ENCODE measurements around the gene CPTP.

DNA sequence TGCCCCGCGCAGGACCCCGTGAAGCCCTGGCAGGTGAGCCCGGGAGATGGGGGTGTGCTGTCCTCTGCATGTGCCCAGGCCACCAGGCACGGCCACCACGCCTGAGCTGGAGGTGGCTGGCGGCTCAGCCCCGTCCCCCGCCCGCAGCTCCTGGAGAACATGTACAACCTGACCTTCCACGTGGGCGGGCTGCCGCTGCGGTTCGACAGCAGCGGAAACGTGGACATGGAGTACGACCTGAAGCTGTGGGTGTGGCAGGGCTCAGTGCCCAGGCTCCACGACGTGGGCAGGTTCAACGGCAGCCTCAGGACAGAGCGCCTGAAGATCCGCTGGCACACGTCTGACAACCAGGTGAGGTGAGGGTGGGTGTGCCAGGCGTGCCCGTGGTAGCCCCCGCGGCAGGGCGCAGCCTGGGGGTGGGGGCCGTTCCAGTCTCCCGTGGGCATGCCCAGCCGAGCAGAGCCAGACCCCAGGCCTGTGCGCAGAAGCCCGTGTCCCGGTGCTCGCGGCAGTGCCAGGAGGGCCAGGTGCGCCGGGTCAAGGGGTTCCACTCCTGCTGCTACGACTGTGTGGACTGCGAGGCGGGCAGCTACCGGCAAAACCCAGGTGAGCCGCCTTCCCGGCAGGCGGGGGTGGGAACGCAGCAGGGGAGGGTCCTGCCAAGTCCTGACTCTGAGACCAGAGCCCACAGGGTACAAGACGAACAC is 8.3 kb downstream of the CPTP start:
- TF ChIP-seq POLR2A (IDR thresholded peaks at IDR 0.05; ENCODE audit: low read depth, low read length) = peak; percentile 51
- TF ChIP-seq, protein P1, sequence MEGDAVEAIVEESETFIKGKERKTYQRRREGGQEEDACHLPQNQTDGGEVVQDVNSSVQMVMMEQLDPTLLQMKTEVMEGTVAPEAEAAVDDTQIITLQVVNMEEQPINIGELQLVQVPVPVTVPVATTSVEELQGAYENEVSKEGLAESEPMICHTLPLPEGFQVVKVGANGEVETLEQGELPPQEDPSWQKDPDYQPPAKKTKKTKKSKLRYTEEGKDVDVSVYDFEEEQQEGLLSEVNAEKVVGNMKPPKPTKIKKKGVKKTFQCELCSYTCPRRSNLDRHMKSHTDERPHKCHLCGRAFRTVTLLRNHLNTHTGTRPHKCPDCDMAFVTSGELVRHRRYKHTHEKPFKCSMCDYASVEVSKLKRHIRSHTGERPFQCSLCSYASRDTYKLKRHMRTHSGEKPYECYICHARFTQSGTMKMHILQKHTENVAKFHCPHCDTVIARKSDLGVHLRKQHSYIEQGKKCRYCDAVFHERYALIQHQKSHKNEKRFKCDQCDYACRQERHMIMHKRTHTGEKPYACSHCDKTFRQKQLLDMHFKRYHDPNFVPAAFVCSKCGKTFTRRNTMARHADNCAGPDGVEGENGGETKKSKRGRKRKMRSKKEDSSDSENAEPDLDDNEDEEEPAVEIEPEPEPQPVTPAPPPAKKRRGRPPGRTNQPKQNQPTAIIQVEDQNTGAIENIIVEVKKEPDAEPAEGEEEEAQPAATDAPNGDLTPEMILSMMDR (IDR thresholded peaks at IDR 0.05 in 2 of 3, conservative IDR thresholded peaks at IDR 0.05 in 1 of 3; ENCODE audit: control insufficient read depth in 2 of 3, extremely low read depth in 1 of 3, insufficient read depth in 1 of 3, low read depth in 3 of 3, low read length in 3 of 3) = no peak
- TF ChIP-seq, protein P2, sequence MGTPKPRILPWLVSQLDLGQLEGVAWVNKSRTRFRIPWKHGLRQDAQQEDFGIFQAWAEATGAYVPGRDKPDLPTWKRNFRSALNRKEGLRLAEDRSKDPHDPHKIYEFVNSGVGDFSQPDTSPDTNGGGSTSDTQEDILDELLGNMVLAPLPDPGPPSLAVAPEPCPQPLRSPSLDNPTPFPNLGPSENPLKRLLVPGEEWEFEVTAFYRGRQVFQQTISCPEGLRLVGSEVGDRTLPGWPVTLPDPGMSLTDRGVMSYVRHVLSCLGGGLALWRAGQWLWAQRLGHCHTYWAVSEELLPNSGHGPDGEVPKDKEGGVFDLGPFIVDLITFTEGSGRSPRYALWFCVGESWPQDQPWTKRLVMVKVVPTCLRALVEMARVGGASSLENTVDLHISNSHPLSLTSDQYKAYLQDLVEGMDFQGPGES (IDR thresholded peaks at IDR 0.05) = no peak
- no peak for TF ChIP-seq POLR2AphosphoS2 (IDR thresholded peaks at IDR 0.05; ENCODE audit: low read depth, low read length)
- TF ChIP-seq KDM1A (IDR thresholded peaks at IDR 0.05; ENCODE audit: borderline replicate concordance) = no peak
- no peak for TF ChIP-seq SPI1 (IDR thresholded peaks at IDR 0.05; ENCODE audit: borderline replicate concordance, insufficient read depth, low read depth, low read length)
- TF ChIP-seq EP300 (IDR thresholded peaks at IDR 0.05; ENCODE audit: borderline replicate concordance in 1 of 2, control insufficient read depth in 1 of 2, low read depth in 2 of 2, low read length in 2 of 2) = no peak
- TF ChIP-seq, protein P3, sequence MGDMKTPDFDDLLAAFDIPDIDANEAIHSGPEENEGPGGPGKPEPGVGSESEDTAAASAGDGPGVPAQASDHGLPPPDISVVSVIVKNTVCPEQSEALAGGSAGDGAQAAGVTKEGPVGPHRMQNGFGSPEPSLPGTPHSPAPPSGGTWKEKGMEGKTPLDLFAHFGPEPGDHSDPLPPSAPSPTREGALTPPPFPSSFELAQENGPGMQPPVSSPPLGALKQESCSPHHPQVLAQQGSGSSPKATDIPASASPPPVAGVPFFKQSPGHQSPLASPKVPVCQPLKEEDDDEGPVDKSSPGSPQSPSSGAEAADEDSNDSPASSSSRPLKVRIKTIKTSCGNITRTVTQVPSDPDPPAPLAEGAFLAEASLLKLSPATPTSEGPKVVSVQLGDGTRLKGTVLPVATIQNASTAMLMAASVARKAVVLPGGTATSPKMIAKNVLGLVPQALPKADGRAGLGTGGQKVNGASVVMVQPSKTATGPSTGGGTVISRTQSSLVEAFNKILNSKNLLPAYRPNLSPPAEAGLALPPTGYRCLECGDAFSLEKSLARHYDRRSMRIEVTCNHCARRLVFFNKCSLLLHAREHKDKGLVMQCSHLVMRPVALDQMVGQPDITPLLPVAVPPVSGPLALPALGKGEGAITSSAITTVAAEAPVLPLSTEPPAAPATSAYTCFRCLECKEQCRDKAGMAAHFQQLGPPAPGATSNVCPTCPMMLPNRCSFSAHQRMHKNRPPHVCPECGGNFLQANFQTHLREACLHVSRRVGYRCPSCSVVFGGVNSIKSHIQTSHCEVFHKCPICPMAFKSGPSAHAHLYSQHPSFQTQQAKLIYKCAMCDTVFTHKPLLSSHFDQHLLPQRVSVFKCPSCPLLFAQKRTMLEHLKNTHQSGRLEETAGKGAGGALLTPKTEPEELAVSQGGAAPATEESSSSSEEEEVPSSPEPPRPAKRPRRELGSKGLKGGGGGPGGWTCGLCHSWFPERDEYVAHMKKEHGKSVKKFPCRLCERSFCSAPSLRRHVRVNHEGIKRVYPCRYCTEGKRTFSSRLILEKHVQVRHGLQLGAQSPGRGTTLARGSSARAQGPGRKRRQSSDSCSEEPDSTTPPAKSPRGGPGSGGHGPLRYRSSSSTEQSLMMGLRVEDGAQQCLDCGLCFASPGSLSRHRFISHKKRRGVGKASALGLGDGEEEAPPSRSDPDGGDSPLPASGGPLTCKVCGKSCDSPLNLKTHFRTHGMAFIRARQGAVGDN (IDR thresholded peaks at IDR 0.05) = no peak
- TF ChIP-seq SREBF2 (IDR thresholded peaks at IDR 0.05; ENCODE audit: low read length) = no peak
- TF ChIP-seq RAD21 (IDR thresholded peaks at IDR 0.05; ENCODE audit: insufficient read depth, low read depth, low read length) = no peak
- TF ChIP-seq POLR2AphosphoS5 (IDR thresholded peaks at IDR 0.05; ENCODE audit: low read length) = no peak
- TF ChIP-seq BACH1 (IDR thresholded peaks at IDR 0.05; ENCODE audit: borderline replicate concordance) = no peak
- no peak for TF ChIP-seq TCF7 (IDR thresholded peaks at IDR 0.05; ENCODE audit: borderline replicate concordance)
- TF ChIP-seq NBN (IDR thresholded peaks at IDR 0.05) = no peak

All from GM12878 (cell line).